GM10248 (cell line): ENCODE results near the gene PDE4B.
"Not testable (repeated sequence)": the region's sequence is repeated elsewhere in the genome, so short reads cannot be mapped to it uniquely, and the experiment has no call there.

Experiments
- CTCF ChIA-PET: fragments of 300-600 bp; sonication (Branson Sonifier 250); formaldehyde crosslinking; extraction: SDS; loops from one replicate; lab custom pipeline; 2021; ENCODE audit warnings: antibody characterized with exemption; lab: Yijun Ruan, JAX
- POLR2A ChIA-PET: fragments of 350-650 bp; sonication (Branson Sonifier 250); formaldehyde crosslinking; extraction: SDS; loops from one replicate; lab custom pipeline; 2020; ENCODE audit warnings: antibody characterized with exemption; lab: Yijun Ruan, JAX
- DNase-seq: peaks from one replicate; pipeline ENCODE4 v3.0.0; 2012; ENCODE audit errors: extremely low spot score
- TF ChIP-seq, protein P1 (sequence below): IDR thresholded peaks from 2 replicates; pipeline ENCODE4 v1.5.1; 2012; ENCODE audit warnings: mild to moderate bottlenecking, low read depth; ENCODE audit errors: extremely low read depth, missing control alignments, control extremely low read depth

PDE4B gene

DNA sequence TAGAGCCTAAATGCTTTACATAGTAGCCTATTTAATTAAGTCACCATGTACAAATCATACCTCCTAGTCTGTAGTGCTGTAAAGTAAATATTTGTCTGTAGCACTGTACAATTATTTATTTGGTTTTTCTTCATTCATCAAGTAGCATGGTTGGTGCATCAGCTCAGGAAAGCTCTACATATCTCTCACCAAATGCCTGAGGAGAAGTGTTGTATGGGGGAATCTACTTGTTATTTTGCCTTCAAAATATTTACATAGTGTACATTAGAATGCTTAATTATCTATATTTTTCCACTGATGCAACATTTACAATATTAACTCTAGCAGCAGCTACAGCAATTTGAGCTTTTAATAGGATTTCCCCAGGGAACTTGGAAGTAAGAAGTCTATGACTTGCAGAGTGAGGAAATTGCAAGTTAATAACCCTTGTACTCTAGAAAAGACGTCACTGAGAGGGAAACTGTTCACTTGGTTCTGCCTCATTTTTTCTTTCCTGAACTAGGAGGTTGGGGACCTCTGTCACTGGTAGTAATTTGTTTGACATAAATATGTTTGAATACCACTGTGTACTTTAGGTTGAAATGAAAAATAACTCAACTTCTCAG lies 207.4 kb downstream of the PDE4B start:
- TF ChIP-seq, protein P1, sequence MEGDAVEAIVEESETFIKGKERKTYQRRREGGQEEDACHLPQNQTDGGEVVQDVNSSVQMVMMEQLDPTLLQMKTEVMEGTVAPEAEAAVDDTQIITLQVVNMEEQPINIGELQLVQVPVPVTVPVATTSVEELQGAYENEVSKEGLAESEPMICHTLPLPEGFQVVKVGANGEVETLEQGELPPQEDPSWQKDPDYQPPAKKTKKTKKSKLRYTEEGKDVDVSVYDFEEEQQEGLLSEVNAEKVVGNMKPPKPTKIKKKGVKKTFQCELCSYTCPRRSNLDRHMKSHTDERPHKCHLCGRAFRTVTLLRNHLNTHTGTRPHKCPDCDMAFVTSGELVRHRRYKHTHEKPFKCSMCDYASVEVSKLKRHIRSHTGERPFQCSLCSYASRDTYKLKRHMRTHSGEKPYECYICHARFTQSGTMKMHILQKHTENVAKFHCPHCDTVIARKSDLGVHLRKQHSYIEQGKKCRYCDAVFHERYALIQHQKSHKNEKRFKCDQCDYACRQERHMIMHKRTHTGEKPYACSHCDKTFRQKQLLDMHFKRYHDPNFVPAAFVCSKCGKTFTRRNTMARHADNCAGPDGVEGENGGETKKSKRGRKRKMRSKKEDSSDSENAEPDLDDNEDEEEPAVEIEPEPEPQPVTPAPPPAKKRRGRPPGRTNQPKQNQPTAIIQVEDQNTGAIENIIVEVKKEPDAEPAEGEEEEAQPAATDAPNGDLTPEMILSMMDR: no peak
- ChIA-PET POLR2A (no interaction called here), CTCF (interaction anchor here (1.5 to 2.9 kb wide), 2 partner anchors 16 to 243 kb away, joined by 3 to 6 read pairs; no protein-coding TSS in a partner anchor)
- DNase-seq: no peak

DNA sequence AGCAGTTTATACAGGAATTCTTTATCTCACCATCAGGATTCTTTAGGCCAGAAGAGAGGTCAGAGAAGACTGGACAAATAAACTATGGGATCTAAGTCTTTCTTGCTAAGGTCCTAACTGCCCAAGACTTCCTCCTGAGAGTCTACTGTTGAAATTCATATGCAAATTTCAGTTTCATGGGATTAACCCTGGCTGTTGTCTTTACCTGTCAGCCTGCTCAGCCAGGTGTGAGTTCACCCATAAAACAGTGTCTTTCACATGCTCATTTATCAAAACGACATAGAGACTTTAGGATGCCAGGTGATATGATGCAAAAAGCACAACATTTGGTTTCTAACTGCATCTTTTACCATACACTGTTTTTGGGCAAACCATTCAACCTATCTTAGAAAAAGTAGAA lies 211.0 kb downstream of the PDE4B start:
- TF ChIP-seq, protein P1: no peak
- no peak for DNase-seq
- ChIA-PET CTCF (no interaction called here), POLR2A (no interaction called here)

DNA sequence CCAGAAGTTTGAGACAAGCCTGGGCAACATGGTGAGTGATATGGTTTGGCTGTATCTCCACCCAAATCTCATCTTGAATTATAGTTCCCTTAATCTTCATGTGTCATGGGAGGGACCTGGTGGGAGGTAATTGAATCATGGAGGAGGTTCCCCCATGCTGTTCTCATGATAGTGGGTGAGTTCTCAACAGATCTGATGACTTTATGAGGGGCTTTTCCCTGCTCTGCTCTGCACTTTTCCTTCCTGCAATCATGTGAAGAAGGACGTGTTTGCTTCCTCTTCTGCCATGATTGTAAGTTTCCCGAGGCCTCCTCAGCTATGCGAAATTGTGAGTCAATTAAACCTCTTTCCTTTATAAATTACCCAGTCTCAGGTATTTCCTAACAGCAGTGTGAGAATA lies 213.8 kb downstream of the PDE4B start:
- POLR2A ChIA-PET, DNase-seq: not testable (repeated sequence)
- CTCF ChIA-PET: interaction anchor here (1.6 kb wide), 1 partner anchor 10 kb away, joined by 3 read pairs; no protein-coding TSS in a partner anchor

DNA sequence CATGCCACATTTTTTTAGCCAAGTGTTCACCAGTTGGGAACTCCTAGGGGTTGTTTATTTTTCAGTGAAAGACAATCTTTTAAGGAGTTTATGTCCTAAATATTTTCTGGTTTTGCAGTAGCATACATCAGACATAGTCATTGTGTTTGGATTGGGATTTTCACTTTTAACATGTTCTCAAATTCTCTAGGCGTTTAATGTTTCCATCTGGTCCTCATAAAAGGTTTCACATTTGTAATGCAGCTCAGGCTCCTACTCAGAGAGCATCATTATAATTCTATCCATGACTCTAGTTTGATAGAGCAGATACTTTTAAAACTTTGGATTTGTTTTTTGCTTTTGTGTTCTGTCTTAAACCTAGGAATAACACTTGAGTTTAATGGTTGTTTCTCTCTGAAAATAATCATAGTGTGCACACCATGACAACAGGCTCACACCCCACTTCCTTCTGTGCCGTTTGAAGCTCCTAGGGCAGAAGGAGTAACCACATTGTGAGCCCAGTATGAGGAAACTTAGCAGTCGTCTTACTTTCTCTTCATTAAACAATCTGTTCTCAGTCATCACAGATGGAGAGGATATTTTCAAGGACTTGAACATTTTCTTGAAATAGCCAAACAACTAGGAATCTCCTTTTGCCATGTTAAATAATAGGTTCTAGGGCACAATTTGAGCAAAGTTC lies 219.6 kb downstream of the PDE4B start:
- TF ChIP-seq, protein P1: no peak
- no peak for DNase-seq

DNA sequence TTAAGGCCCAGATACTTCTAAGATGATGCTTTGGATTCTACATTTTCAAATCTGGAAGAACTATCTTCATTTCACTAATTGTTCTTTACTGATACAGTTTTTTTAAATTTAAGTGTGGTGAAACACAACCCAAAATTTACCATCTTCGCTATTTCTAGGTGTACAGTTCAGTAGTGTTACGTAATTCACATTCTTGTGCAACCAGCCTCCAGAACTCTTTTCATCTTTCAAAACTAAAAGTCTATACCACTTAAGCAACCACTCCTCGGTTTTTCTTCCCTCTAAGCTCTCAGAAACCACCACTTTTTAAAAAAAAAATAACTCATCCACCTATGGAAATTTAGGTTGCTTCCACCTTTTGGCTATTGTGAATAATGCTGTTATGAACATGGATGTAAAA lies 220.7 kb downstream of the PDE4B start:
- DNase-seq: no peak
- TF ChIP-seq, protein P1: no peak
- POLR2A ChIA-PET: no interaction called here
- CTCF ChIA-PET: no interaction called here

More for the DNA sequence above, 219.6 kb downstream of the PDE4B start:
- POLR2A ChIA-PET: no interaction called here
- CTCF ChIA-PET: no interaction called here

- DNase-seq: no peak
- TF ChIP-seq, protein P1: no peak
- ChIA-PET CTCF (no interaction called here), POLR2A (no interaction called here)
Observed at GRCh38 chr1:66022904-66023620, 230.4 kb downstream of the PDE4B start.

DNA sequence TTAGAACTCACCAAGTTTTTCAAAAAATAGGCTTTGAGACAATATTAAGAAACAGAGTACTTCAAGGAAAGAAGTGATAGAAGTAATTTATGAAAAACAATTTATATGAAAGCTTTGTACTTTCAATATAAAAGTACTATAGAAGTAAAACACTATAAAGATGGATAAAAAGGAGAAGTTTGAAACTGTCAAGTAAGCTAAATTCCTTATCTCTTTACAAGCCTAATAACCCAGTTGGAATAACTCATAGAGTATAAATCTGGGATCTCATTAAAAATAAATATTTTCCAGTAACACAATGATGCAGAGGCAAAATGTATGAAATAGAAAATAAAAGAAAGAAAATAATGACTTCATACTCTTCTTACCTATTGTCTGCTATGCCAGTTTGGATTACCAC lies 232.5 kb downstream of the PDE4B start:
- ChIA-PET CTCF (no interaction called here), POLR2A (no interaction called here)
- no peak for DNase-seq
- TF ChIP-seq, protein P1: no peak
